ENCODE results near the gene IRAK2. TPM values are rescaled to one million over a fixed set of nuclear protein-coding genes. Genes with fewer than 3 reads are reported as not detected.
"Not testable (repeated sequence)": the region's sequence is repeated elsewhere in the genome, so short reads cannot be mapped to it uniquely, and the experiment has no call there.

IRAK2 gene
- total RNA-seq, 1 donor from 2014 or later, result 41.6 TPM

- no peak for DNase-seq (ENCODE audit: extremely low read depth, low read depth, low spot score)
These were observed 4.4 kb upstream of the IRAK2 start for GRCh38 chr3:10160346-10160745.

GRCh38 chr3:10160925-10161324 lies 3.8 kb upstream of the IRAK2 start:
- no peak for DNase-seq (ENCODE audit: extremely low read depth, low read depth, low spot score)

- no peak for DNase-seq (ENCODE audit: extremely low read depth, low read depth, low spot score)
These were observed 2.5 kb upstream of the IRAK2 start for GRCh38 chr3:10162185-10162584.

- not testable (repeated sequence) for DNase-seq (ENCODE audit: extremely low read depth, low read depth, low spot score)
These were observed 546 bp upstream of the IRAK2 start for GRCh38 chr3:10164201-10164545.

- no peak for DNase-seq (ENCODE audit: extremely low read depth, low read depth, low spot score)
These were observed 1.5 kb downstream of the IRAK2 start for GRCh38 chr3:10166213-10166604.

GRCh38 chr3:10169000-10169496 lies 4.3 kb downstream of the IRAK2 start:
- DNase-seq (ENCODE audit: extremely low read depth, low read depth, low spot score), result no peak

GRCh38 chr3:10170915-10171478 lies 6.3 kb downstream of the IRAK2 start:
- DNase-seq (ENCODE audit: extremely low read depth, low read depth, low spot score), result no peak

- DNase-seq (ENCODE audit: extremely low read depth, low read depth, low spot score), result no peak
These were observed 8.6 kb downstream of the IRAK2 start for GRCh38 chr3:10173095-10173925.

- DNase-seq (ENCODE audit: extremely low read depth, low read depth, low spot score), result peak; percentile 91
These were observed 9.3 kb downstream of the IRAK2 start for GRCh38 chr3:10173926-10174435.

GRCh38 chr3:10175334-10175733 lies 10.6 kb downstream of the IRAK2 start:
- not testable (repeated sequence) for DNase-seq (ENCODE audit: extremely low read depth, low read depth, low spot score)

GRCh38 chr3:10176150-10176549 lies 11.4 kb downstream of the IRAK2 start:
- DNase-seq (ENCODE audit: extremely low read depth, low read depth, low spot score), result not testable (repeated sequence)

GRCh38 chr3:10177737-10178136 lies 13.0 kb downstream of the IRAK2 start:
- DNase-seq (ENCODE audit: extremely low read depth, low read depth, low spot score), result no peak

- no peak for DNase-seq (ENCODE audit: extremely low read depth, low read depth, low spot score)
These were observed 14.2 kb downstream of the IRAK2 start for GRCh38 chr3:10178892-10179291.

- DNase-seq (ENCODE audit: extremely low read depth, low read depth, low spot score), result no peak
These were observed 15.6 kb downstream of the IRAK2 start for GRCh38 chr3:10180289-10180688.

- no peak for DNase-seq (ENCODE audit: extremely low read depth, low read depth, low spot score)
These were observed 16.1 kb downstream of the IRAK2 start for GRCh38 chr3:10180738-10181295.

GRCh38 chr3:10182950-10183349 lies 18.2 kb downstream of the IRAK2 start:
- no peak for DNase-seq (ENCODE audit: extremely low read depth, low read depth, low spot score)

GRCh38 chr3:10184250-10184649 lies 19.5 kb downstream of the IRAK2 start:
- no peak for DNase-seq (ENCODE audit: extremely low read depth, low read depth, low spot score)

- no peak for DNase-seq (ENCODE audit: extremely low read depth, low read depth, low spot score)
These were observed 21.4 kb downstream of the IRAK2 start for GRCh38 chr3:10185804-10186762.

- no peak for DNase-seq (ENCODE audit: extremely low read depth, low read depth, low spot score)
These were observed 22.7 kb downstream of the IRAK2 start for GRCh38 chr3:10187290-10187876.

GRCh38 chr3:10187944-10188343 lies 23.2 kb downstream of the IRAK2 start:
- no peak for DNase-seq (ENCODE audit: extremely low read depth, low read depth, low spot score)
